KOPT-K1 (cell line): ENCODE data around the gene LSAMP.
"Not testable (repeated sequence)": the region's sequence is repeated elsewhere in the genome, so short reads cannot be mapped to it uniquely, and the experiment has no call there.

Experiments
- H3K27ac ChIP-seq: fragments of 200-600 bp; sonication (generic); 2 replicates; pipeline ENCODE4 v1.5.1; 2016; ENCODE audit warnings: antibody characterized with exemption, mild to moderate bottlenecking, low read depth, low read length; ENCODE audit not compliant: poor library complexity, severe bottlenecking
- H3K36me3 ChIP-seq: fragments of 200-600 bp; sonication (generic); 2 replicates; pipeline ENCODE4 v1.5.1; 2017; ENCODE audit warnings: antibody characterized with exemption, mild to moderate bottlenecking, low read length, moderate library complexity; ENCODE audit not compliant: insufficient read depth
- H3K9me3 ChIP-seq: fragments of 200-600 bp; sonication (generic); 2 replicates; pipeline ENCODE4 v1.5.1; 2017; ENCODE audit warnings: antibody characterized with exemption, low read length, mild to moderate bottlenecking; ENCODE audit not compliant: insufficient read depth, poor library complexity, severe bottlenecking

The LSAMP gene

DNA sequence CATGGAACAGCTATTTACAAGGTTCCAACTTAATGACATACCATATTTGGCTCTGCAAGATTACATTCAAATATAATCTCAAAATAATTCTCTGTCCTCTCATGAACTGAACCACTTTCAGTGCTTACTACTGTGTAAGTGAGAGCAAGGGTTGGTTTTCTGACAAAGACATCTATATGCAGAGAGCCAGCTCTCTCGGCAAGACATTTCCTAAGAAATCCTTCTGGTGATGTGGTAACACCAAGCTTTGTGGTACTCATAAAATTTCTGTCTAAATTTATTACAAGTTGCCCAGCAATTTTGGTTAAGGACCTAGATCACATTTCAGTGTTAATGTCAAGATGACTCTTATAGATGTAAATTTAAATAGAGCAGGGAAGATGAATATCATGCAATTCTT is 637.0 kb downstream of the LSAMP start:
- no peaks in the 10 kb centered on the region for H3K9me3 ChIP-seq
- no peak overlapping the region for H3K27ac ChIP-seq
- H3K36me3 ChIP-seq: no peaks in the 10 kb centered on the region

DNA sequence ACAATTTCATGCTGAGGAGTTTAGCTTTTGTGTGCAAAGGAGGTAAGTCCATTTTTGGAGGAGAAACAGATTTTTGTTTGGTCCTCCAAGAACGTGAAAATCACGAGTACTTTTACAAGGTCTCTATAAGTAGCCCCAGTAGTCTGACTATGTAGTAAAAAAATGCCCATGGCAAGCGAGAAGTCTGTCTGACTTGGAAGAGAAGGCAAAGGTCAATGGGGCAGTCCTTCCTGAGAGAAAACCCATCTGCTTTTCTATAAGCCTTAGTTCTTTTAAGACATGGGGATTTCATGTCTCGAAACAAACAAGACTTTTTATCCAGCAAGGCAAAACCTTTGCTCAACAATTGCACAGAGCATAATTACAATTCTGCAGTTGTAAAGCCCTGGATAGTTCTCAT is 638.8 kb downstream of the LSAMP start:
- H3K27ac ChIP-seq: no peak overlapping the region

DNA sequence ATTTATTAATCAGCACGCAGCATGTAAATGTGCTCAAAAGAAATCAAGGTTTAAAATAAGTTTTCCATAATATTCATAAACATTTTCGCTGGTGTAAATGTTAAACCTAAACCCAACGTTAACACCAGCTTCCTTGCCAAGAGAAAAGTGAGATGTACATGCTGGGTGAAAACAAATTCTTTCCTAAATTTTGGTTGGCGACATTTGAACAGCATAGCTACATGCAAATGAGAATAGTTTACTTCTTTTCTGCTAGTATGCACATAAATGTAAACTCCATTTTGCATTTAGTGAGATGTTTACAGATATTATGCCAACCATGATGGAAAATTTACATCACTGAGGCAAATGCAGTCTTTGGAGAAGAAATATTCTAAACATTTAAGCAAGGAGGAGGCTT is 639.8 kb downstream of the LSAMP start:
- Histone ChIP-seq H3K27ac (no peak overlapping the region), H3K36me3 (no peaks in the 10 kb centered on the region), H3K9me3 (no peaks in the 10 kb centered on the region)

More for the DNA sequence above, 638.8 kb downstream of the LSAMP start:
- no peaks in the 10 kb centered on the region for H3K9me3 ChIP-seq
- H3K36me3 ChIP-seq: no peaks in the 10 kb centered on the region

DNA sequence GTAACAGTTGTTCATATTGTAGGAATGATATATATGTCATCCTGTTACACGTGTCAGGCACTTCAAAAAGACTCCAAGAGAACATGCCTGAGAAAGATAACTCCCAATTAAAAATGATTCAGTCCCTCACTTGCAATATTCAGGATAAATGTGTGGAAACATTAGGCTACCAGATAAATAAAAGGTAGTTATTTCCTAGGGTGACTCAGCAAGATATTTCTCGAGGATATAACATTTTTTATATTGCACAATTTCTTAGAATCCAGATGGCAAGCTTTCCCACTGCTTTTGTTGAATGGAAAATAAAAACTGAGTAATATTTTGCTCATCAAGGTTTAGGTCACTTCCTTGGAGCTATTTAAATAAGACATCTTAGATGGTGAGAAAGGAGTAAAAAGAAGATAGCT is 640.6 kb downstream of the LSAMP start:
- no peak overlapping the region for H3K27ac ChIP-seq
- no peaks in the 10 kb centered on the region for H3K36me3 ChIP-seq
- H3K9me3 ChIP-seq: no peaks in the 10 kb centered on the region

DNA sequence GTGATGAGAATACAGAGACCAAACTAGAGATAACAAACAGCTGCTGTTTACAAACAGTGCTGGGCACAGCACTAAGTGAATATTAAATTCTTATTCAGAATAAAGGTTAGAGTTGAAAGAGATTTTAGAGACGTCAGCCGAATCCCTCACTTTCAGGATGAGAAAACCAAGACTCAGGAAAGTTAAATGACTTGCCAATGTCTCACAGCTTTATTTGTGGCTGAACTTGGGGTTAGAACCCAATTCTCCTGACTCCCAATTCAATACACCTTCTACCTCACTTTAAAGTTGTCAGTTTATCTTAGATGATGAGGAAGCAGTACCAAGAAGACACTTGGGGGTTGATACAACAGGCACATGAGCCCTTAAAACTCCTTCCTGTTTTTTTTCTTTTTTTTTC is 641.1 kb downstream of the LSAMP start:
- no peaks in the 10 kb centered on the region for H3K36me3 ChIP-seq
- no peak overlapping the region for H3K27ac ChIP-seq
- no peaks in the 10 kb centered on the region for H3K9me3 ChIP-seq

DNA sequence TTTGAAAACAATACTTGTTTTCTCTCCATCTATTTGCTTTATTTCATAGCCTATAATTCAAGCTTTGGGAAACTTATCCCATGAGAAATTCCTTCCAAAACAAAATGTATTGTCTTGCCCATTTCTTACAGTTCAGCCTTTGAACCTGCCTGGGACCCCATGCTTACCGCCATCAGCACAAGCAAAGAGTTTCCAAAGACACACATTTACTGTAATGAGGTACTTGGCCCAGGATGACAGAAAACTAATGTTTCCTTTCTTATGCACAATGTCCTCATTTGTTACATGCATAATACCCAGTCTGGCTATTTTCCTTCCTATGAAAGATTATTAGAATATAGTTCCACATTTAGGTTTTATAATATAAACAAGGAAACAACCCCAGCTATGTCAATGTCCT is 641.6 kb downstream of the LSAMP start:
- Histone ChIP-seq H3K27ac (no peak overlapping the region), H3K9me3 (no peaks in the 10 kb centered on the region), H3K36me3 (no peaks in the 10 kb centered on the region)

DNA sequence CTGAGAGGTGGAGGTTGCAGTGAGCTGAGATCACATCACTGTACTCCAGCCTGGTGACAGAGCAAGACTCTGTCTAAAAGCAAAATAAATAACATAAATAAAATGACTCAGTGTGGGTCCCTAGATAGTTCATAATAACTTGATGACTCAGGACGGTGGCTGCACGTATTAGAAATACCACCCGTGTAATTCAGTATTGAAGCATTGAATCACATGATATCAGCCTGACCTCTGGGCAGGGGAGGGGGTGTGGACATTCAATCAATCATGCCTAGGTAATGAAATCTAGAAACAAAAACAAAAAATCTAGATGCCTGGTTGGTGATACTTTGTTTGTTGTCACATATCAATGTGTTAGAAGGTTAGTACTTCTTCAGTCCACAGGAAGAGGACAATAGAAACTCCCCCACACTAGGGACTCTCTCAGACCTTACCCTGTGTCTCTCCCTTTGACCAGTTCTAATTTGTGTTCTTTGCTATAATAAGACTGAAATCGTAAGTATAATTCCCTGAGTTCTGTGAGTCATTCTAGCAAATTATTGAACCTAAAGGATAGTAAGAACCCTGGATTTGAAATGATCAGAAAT is 644.7 kb downstream of the LSAMP start:
- H3K27ac ChIP-seq: no peak overlapping the region
- H3K36me3 ChIP-seq: no peaks in the 10 kb centered on the region
- H3K9me3 ChIP-seq: no peaks in the 10 kb centered on the region

DNA sequence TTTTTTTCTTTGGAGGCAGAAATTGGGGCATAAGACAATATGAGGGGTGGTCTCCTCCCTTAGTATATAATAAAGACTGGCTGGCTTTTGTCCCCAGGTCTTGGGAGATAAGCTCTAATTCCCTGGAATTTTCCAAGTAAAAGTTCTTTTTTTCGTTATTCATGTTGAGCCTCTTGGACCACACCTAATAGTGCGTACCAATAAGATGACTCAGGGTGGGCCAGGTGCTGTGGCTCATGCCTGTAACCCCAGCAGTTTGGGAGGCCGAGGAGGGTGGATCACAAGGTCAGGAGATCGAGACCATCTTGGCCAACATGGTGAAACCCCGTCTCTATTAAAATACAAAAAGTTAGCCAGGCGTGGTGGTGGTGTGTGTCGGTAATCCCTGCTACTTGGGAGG is 645.2 kb downstream of the LSAMP start:
- H3K27ac ChIP-seq, H3K9me3 ChIP-seq: not testable (repeated sequence)

DNA sequence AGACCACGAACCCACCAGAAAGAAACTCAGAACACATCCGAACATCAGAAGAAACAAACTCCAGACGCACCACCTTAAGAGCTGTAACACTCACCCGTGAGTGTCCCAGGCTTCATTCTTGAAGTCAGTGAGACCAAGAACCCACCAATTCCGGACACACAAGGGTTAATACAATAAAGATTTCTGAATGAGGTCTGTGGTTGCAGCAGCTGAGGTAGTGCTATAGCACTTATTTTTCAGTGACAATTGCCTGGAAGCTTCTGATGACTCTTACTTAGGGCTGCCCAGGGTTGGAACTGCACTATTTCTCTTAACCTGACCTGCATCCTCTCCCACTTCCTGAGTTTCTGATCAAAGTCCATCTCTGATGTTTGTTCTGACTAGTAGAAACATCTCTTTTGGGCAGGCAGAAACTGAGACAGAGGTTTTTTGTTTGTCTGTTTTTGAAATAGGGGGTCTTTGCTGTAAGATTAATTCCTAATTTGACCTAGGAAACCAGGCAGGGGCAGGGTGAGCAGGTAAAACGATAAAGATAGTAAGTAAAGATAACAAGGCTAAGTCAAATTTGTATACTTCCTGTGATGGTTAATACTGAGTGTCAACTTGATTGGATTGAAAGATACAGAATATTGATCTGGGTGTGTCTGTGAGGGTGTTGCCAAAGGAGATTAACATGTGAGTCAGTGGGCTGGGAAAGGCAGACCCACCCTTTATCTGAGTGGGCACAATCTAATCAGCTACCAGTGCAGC is 652.9 kb downstream of the LSAMP start:
- no peaks in the 10 kb centered on the region for H3K36me3 ChIP-seq
- no peak overlapping the region for H3K27ac ChIP-seq
- H3K9me3 ChIP-seq: no peaks in the 10 kb centered on the region

More for the DNA sequence above, 645.2 kb downstream of the LSAMP start:
- H3K36me3 ChIP-seq: not testable (repeated sequence)

DNA sequence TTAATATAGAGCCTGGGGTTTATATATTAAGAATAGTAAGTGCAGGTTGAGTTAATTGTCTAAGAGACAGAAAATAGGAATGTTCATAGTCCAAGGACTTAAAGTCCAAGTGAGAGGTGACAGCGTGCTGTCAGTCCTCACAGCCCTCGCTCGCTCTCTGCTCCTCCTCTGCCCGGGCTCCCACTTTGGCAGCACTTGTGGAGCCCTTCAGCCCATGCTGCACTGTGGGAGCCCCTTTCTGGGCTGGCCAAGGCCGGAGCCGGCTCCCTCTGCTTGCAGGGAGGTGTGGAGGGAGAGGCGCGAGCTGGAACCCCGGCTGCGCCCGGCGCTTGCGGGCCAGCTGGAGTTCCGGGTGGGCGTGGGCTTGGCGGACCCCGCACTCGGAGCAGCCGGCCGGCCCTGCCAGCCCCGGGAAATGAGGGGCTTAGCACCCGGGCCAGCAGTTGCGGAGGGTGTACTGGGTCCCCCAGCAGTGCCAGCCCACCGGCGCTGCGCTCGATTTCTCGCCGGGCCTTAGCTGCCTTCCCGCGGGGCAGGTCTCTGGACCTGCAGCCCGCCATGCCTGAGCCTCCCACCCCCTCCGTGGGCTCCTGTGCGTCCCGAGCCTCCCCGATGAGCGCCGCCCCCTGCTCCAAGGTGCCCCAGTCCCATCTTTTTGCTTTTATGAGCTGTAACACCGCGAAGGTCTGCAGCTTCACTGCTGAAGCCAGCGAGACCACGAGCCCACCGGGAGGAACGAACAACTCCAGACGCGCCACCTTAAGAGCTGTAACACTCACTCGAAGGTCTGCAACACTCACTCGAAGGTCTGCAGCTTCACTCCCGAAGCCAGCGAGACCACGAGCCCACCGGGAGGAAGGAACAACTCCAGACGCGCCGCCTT is 653.8 kb downstream of the LSAMP start:
- not testable (repeated sequence) for H3K27ac ChIP-seq, H3K36me3 ChIP-seq, H3K9me3 ChIP-seq

DNA sequence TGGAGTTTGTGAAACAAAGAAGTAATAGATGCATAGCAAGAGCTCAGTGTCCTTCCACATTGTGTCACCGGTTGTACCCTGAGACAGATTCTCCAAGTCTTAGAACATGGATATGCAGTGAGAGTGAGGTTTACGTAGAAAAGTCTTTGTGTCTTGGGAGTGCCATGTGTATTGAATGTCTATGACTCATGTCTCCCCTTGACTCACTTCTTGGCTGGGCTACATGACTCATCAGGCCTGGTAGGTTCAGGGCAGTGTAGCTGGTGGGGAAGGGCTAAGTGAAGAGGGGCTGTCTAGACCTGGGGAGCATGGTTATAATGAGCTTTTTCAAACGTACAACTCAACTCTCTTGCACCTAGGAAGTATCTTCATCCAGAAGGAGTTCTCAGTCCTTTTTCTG is 654.5 kb downstream of the LSAMP start:
- no peaks in the 10 kb centered on the region for H3K36me3 ChIP-seq
- no peaks in the 10 kb centered on the region for H3K9me3 ChIP-seq
- H3K27ac ChIP-seq: no peak overlapping the region

DNA sequence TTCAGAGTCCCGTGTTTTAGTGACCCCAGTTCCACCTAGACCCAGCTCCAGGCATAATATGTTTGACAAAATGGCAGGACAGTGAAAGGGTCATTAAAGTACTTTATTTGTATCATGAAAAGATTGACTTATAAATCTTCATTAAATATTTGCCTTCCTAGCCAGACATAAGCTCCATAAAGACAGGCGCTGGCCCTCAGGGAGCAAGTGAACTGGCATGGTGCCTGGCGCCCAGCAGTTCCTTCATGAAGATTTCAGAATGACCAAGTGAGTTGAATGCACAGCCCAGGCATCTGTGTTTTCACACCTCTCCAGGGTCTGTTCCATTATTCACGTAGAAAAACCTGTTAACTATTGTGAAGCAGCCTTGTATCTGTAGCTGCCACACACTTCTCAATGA is 655.8 kb downstream of the LSAMP start:
- no peak overlapping the region for H3K27ac ChIP-seq
- H3K9me3 ChIP-seq: no peaks in the 10 kb centered on the region

DNA sequence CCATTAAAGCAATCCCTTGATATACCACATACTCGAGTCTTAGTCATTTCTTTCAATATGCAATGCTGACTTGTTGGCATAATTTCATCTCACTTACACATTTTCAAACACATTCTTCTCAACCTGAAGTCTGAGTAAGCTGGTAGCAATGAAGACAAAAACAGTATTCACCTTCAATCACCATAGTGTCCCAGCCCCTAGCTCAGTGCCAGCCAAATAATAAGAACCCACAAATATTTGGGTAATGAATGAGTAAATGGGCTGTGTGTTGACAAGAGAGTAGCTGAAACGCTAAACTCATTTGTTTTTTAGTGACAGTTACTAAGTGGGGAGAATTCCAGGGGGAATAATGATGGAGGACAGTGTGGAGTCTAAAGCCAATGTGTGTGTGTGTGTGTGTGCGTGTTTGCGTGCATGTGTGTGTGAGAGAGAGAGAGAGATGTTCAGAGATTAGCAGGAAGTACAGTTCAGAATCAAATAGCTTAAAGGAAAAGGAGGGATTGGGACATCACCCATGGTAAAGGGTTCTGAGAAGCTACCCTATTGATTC is 656.3 kb downstream of the LSAMP start:
- H3K36me3 ChIP-seq: no peaks in the 10 kb centered on the region
- no peaks in the 10 kb centered on the region for H3K9me3 ChIP-seq
- no peak overlapping the region for H3K27ac ChIP-seq

More for the DNA sequence above, 655.8 kb downstream of the LSAMP start:
- no peaks in the 10 kb centered on the region for H3K36me3 ChIP-seq

DNA sequence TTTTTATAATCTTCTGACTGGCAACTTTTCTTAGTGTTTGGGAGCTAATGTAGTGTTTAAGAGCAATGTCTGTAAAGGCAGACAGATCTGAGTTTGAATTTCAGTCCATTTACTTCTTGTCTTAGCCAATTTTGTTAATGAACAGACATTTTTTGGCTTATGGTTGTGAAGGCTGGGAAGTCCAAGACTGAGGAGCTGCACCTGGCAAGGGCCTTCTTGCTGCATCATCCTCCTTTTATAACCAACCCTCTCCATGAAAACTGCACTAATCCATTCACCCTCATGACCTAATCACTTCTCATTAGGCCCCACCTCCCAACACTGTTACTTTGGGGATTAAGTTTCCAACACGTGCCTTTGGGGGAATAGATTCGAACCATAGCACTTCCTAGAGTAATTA is 657.5 kb downstream of the LSAMP start:
- H3K36me3 ChIP-seq: no peaks in the 10 kb centered on the region

DNA sequence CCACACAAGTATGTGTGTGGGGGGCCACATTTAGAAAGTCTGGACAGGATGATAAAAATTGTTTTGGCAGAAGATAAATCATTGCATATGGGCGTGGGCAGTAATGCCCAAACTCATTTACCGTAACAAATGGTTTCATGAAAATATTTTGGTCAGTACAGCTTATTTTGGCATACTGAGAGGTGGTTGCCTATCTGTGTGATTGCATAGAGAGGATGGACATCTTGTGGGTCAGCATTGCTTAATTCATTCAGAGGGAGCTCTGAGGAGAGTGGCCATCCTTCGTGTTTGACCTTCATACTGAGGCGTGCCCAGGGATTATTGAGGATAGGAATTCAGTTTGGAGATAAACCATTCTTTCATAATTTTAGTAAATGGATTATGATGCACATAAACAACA is 659.5 kb downstream of the LSAMP start:
- no peaks in the 10 kb centered on the region for H3K9me3 ChIP-seq
- H3K27ac ChIP-seq: no peak overlapping the region

More for the DNA sequence above, 657.5 kb downstream of the LSAMP start:
- Histone ChIP-seq H3K9me3 (no peaks in the 10 kb centered on the region), H3K27ac (no peak overlapping the region)

More for the DNA sequence above, 659.5 kb downstream of the LSAMP start:
- H3K36me3 ChIP-seq: no peaks in the 10 kb centered on the region
